GM23338 (cell line): ENCODE measurements around the gene PLN. TPM values are rescaled to one million over a fixed set of nuclear protein-coding genes. Genes with fewer than 3 reads are reported as not detected.

Experiments used
- ATAC-seq: fragments of 200-7000 bp; cut with Tn5 transposase; 3 replicates; pipeline ENCODE4 v1.9.1; 2020
- DNase-seq: peaks from one replicate; pipeline ENCODE4 v3.0.0-alpha.2; 2015; ENCODE audit warnings: low spot score
- H2AFZ ChIP-seq: fragments of 200-600 bp; sonication (generic); 2 replicates; pipeline ENCODE4 v1.8.0; 2016; ENCODE audit warnings: antibody characterized with exemption, mild to moderate bottlenecking, moderate library complexity
- H3F3A ChIP-seq: fragments of 200-600 bp; sonication (generic); replicated peaks from 2 replicates; pipeline ENCODE4 v1.8.0; 2017; ENCODE audit warnings: antibody characterized with exemption, mixed run types, low read depth
- H3K27ac ChIP-seq: fragments of 200-600 bp; sonication (generic); 2 replicates; pipeline ENCODE4 v1.6.1; 2016; ENCODE audit warnings: low read depth
- H3K27me3 ChIP-seq: fragments of 200-600 bp; sonication (generic); 2 replicates; pipeline ENCODE4 v1.8.0; 2016; ENCODE audit warnings: mild to moderate bottlenecking, mixed run types, moderate library complexity; ENCODE audit not compliant: insufficient read depth
- H3K36me3 ChIP-seq: fragments of 200-600 bp; sonication (generic); 2 replicates; pipeline ENCODE4 v1.8.0; 2016; ENCODE audit warnings: mild to moderate bottlenecking; ENCODE audit not compliant: insufficient read depth
- H3K4me1 ChIP-seq: fragments of 200-600 bp; sonication (generic); 2 replicates; pipeline ENCODE4 v1.8.0; 2016; ENCODE audit warnings: mild to moderate bottlenecking, moderate library complexity; ENCODE audit not compliant: insufficient read depth
- H3K4me2 ChIP-seq: fragments of 200-600 bp; sonication (generic); 2 replicates; pipeline ENCODE4 v1.7.1; 2017; ENCODE audit warnings: mixed run types
- H3K4me3 ChIP-seq: fragments of 200-600 bp; sonication (generic); 2 replicates; pipeline ENCODE4 v1.6.1; 2016; ENCODE audit warnings: mixed run types
- H3K79me2 ChIP-seq: fragments of 200-600 bp; sonication (generic); replicated peaks from 2 replicates; pipeline ENCODE4 v1.8.0; 2017; ENCODE audit warnings: mild to moderate bottlenecking; ENCODE audit not compliant: insufficient read depth
- H3K9me2 ChIP-seq: fragments of 200-600 bp; sonication (generic); 2 replicates; pipeline ENCODE4 v1.8.0; 2017; ENCODE audit not compliant: insufficient read depth
- H4K20me1 ChIP-seq: fragments of 200-600 bp; sonication (generic); replicated peaks from 2 replicates; pipeline ENCODE4 v1.8.0; 2017; ENCODE audit warnings: mild to moderate bottlenecking; ENCODE audit not compliant: insufficient read depth
- H3K27ac Mint-ChIP-seq: 2 replicates; pipeline ENCODE4 v1.8.0; 2020; ENCODE audit warnings: inconsistent platforms, mild to moderate bottlenecking, moderate library complexity, mixed read lengths
- H3K27me3 Mint-ChIP-seq: 3 replicates; pipeline ENCODE4 v1.8.0; 2022; ENCODE audit warnings: low read depth, mild to moderate bottlenecking, moderate library complexity, mixed read lengths, inconsistent platforms; ENCODE audit not compliant: insufficient read depth, poor library complexity
- H3K36me3 Mint-ChIP-seq: 3 replicates; pipeline ENCODE4 v1.8.0; 2021; ENCODE audit warnings: low read depth, mild to moderate bottlenecking, inconsistent platforms, moderate library complexity, mixed read lengths
- H3K4me1 Mint-ChIP-seq: 3 replicates; pipeline ENCODE4 v1.8.0; 2020; ENCODE audit warnings: mild to moderate bottlenecking, inconsistent platforms, mixed read lengths
- H3K4me3 Mint-ChIP-seq: 3 replicates; pipeline ENCODE4 v1.8.0; 2021; ENCODE audit warnings: moderate library complexity, mild to moderate bottlenecking, inconsistent platforms, mixed read lengths
- H3K9me3 Mint-ChIP-seq: 3 replicates; pipeline ENCODE4 v1.8.0; 2020; ENCODE audit warnings: moderate library complexity, mild to moderate bottlenecking, inconsistent platforms, mixed read lengths
- CREB1 ChIP-seq: fragments of 250-450 bp; sonication (Bioruptor Pico); IDR thresholded peaks from 2 replicates; pipeline ENCODE4 v1.5.0; 2020; ENCODE audit warnings: low read depth, mild to moderate bottlenecking, moderate library complexity
- EZH2 ChIP-seq: fragments of 200-600 bp; sonication (generic); IDR thresholded peaks from one replicate; pipeline ENCODE4 v1.8.0; 2017; ENCODE audit warnings: antibody characterized with exemption, mild to moderate bottlenecking, low read depth; ENCODE audit not compliant: unreplicated experiment
- EZH2phosphoT487 ChIP-seq: fragments of 200-600 bp; sonication (generic); IDR thresholded peaks from one replicate; pipeline ENCODE4 v1.8.1; 2018; ENCODE audit warnings: antibody characterized with exemption; ENCODE audit not compliant: unreplicated experiment
- JUNB ChIP-seq: IDR thresholded peaks from one replicate; pipeline ENCODE4 v1.6.1; 2016; ENCODE audit warnings: antibody characterized with exemption; ENCODE audit not compliant: unreplicated experiment
- NANOG ChIP-seq: IDR thresholded peaks from 2 replicates; pipeline ENCODE4 v1.6.1; 2016; ENCODE audit warnings: antibody characterized with exemption, borderline replicate concordance
- POLR2AphosphoS5 ChIP-seq: IDR thresholded peaks from 2 replicates; pipeline ENCODE4 v1.6.1; 2016; ENCODE audit warnings: antibody characterized with exemption, low read depth
- STAT1 ChIP-seq: IDR thresholded peaks from one replicate; pipeline ENCODE4 v1.6.1; 2016; ENCODE audit warnings: antibody characterized with exemption; ENCODE audit not compliant: unreplicated experiment
- ZNF114 ChIP-seq: fragments of 250-450 bp; sonication (Bioruptor Pico); IDR thresholded peaks from 2 replicates; pipeline ENCODE4 v1.5.0; 2020; ENCODE audit warnings: mild to moderate bottlenecking, moderate library complexity
- polyA plus RNA-seq: library from polyadenylated mRNA; unstranded; fragments of >200 nt; fragmentation: Nextera tagmentation; extraction: Ambion mirVana; gene quantifications from 2 replicates; pipeline ENCODE4 v1.2.1, GENCODE V29; 2016
- total RNA-seq: library from RNA; depleted of rRNA; stranded (reverse); fragments of >200 nt; shearing (Covaris generic); gene quantifications from 2 replicates; pipeline ENCODE4 v1.2.3, GENCODE V29; 2014
- TF ChIP-seq, protein P1 (sequence below): IDR thresholded peaks from 2 replicates; pipeline ENCODE4 v1.6.1; 2016; ENCODE audit warnings: antibody characterized with exemption
- TF ChIP-seq, protein P2 (sequence below), 2 experiments: fragments of 200-600 bp in 1 of 2; sonication (generic) in 1 of 2; conservative IDR thresholded peaks; 2 replicates each; pipeline versions ENCODE4 v1.5.1 to v1.6.1; 2016 to 2017; ENCODE audit warnings: antibody characterized with exemption in 2 of 2, low read depth in 2 of 2, mild to moderate bottlenecking in 2 of 2, moderate library complexity in 1 of 2
- TF ChIP-seq, protein P3 (sequence below): fragments of 250-450 bp; sonication (Bioruptor Pico); IDR thresholded peaks from 2 replicates; pipeline ENCODE4 v1.5.0; 2020; ENCODE audit warnings: mild to moderate bottlenecking, moderate library complexity
- TF ChIP-seq, protein P4 (sequence below): IDR thresholded peaks from one replicate; pipeline ENCODE4 v1.6.1; 2018; ENCODE audit warnings: antibody characterized with exemption; ENCODE audit not compliant: unreplicated experiment

PLN gene
- total and polyA plus RNA-seq, 2 experiments from 2014 or later = 0.10 TPM; not detected in 1

DNA sequence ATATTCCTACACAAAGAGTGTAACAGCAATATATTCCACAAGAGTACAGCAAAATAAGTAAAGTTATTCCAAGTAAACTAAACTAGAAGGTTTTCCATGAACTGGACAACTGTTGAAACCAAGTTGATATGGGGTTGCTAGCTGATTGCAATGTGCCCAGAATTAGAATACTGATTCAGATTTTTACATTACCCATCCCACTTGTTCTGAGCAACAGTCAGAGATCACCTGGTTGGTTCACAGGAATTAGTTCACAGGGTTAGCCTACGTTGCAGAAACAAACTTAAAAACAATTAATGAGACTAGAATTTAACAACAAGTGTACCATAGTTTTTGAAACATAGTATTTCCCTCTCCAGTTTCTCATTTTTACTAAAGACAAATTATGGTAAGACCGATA lies 54.2 kb downstream of the PLN start:
- TF ChIP-seq, protein P1, sequence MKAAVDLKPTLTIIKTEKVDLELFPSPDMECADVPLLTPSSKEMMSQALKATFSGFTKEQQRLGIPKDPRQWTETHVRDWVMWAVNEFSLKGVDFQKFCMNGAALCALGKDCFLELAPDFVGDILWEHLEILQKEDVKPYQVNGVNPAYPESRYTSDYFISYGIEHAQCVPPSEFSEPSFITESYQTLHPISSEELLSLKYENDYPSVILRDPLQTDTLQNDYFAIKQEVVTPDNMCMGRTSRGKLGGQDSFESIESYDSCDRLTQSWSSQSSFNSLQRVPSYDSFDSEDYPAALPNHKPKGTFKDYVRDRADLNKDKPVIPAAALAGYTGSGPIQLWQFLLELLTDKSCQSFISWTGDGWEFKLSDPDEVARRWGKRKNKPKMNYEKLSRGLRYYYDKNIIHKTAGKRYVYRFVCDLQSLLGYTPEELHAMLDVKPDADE = no peak
- TF ChIP-seq CREB1 (CRISPR knock-in tag) (no peak), NANOG (no peak), ZNF114 (no peak), EZH2 (no peak), EZH2phosphoT487 (no peak), POLR2AphosphoS5 (no peak), JUNB (no peak), STAT1 (no peak)
- TF ChIP-seq, protein P2, sequence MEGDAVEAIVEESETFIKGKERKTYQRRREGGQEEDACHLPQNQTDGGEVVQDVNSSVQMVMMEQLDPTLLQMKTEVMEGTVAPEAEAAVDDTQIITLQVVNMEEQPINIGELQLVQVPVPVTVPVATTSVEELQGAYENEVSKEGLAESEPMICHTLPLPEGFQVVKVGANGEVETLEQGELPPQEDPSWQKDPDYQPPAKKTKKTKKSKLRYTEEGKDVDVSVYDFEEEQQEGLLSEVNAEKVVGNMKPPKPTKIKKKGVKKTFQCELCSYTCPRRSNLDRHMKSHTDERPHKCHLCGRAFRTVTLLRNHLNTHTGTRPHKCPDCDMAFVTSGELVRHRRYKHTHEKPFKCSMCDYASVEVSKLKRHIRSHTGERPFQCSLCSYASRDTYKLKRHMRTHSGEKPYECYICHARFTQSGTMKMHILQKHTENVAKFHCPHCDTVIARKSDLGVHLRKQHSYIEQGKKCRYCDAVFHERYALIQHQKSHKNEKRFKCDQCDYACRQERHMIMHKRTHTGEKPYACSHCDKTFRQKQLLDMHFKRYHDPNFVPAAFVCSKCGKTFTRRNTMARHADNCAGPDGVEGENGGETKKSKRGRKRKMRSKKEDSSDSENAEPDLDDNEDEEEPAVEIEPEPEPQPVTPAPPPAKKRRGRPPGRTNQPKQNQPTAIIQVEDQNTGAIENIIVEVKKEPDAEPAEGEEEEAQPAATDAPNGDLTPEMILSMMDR (conservative IDR thresholded peaks at IDR 0.05; ENCODE audit: low read depth in 2 of 2) = no peak
- TF ChIP-seq, protein P3, sequence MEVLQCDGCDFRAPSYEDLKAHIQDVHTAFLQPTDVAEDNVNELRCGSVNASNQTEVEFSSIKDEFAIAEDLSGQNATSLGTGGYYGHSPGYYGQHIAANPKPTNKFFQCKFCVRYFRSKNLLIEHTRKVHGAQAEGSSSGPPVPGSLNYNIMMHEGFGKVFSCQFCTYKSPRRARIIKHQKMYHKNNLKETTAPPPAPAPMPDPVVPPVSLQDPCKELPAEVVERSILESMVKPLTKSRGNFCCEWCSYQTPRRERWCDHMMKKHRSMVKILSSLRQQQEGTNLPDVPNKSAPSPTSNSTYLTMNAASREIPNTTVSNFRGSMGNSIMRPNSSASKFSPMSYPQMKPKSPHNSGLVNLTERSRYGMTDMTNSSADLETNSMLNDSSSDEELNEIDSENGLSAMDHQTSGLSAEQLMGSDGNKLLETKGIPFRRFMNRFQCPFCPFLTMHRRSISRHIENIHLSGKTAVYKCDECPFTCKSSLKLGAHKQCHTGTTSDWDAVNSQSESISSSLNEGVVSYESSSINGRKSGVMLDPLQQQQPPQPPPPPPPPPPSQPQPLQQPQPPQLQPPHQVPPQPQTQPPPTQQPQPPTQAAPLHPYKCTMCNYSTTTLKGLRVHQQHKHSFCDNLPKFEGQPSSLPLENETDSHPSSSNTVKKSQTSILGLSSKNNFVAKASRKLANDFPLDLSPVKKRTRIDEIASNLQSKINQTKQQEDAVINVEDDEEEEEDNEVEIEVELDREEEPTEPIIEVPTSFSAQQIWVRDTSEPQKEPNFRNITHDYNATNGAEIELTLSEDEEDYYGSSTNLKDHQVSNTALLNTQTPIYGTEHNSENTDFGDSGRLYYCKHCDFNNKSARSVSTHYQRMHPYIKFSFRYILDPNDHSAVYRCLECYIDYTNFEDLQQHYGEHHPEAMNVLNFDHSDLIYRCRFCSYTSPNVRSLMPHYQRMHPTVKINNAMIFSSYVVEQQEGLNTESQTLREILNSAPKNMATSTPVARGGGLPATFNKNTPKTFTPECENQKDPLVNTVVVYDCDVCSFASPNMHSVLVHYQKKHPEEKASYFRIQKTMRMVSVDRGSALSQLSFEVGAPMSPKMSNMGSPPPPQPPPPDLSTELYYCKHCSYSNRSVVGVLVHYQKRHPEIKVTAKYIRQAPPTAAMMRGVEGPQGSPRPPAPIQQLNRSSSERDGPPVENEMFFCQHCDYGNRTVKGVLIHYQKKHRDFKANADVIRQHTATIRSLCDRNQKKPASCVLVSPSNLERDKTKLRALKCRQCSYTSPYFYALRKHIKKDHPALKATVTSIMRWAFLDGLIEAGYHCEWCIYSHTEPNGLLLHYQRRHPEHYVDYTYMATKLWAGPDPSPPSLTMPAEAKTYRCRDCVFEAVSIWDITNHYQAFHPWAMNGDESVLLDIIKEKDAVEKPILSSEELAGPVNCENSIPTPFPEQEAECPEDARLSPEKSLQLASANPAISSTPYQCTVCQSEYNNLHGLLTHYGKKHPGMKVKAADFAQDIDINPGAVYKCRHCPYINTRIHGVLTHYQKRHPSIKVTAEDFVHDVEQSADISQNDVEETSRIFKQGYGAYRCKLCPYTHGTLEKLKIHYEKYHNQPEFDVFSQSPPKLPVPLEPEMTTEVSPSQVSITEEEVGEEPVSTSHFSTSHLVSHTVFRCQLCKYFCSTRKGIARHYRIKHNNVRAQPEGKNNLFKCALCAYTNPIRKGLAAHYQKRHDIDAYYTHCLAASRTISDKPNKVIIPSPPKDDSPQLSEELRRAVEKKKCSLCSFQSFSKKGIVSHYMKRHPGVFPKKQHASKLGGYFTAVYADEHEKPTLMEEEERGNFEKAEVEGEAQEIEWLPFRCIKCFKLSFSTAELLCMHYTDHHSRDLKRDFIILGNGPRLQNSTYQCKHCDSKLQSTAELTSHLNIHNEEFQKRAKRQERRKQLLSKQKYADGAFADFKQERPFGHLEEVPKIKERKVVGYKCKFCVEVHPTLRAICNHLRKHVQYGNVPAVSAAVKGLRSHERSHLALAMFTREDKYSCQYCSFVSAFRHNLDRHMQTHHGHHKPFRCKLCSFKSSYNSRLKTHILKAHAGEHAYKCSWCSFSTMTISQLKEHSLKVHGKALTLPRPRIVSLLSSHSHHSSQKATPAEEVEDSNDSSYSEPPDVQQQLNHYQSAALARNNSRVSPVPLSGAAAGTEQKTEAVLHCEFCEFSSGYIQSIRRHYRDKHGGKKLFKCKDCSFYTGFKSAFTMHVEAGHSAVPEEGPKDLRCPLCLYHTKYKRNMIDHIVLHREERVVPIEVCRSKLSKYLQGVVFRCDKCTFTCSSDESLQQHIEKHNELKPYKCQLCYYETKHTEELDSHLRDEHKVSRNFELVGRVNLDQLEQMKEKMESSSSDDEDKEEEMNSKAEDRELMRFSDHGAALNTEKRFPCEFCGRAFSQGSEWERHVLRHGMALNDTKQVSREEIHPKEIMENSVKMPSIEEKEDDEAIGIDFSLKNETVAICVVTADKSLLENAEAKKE = no peak
- TF ChIP-seq, protein P4, sequence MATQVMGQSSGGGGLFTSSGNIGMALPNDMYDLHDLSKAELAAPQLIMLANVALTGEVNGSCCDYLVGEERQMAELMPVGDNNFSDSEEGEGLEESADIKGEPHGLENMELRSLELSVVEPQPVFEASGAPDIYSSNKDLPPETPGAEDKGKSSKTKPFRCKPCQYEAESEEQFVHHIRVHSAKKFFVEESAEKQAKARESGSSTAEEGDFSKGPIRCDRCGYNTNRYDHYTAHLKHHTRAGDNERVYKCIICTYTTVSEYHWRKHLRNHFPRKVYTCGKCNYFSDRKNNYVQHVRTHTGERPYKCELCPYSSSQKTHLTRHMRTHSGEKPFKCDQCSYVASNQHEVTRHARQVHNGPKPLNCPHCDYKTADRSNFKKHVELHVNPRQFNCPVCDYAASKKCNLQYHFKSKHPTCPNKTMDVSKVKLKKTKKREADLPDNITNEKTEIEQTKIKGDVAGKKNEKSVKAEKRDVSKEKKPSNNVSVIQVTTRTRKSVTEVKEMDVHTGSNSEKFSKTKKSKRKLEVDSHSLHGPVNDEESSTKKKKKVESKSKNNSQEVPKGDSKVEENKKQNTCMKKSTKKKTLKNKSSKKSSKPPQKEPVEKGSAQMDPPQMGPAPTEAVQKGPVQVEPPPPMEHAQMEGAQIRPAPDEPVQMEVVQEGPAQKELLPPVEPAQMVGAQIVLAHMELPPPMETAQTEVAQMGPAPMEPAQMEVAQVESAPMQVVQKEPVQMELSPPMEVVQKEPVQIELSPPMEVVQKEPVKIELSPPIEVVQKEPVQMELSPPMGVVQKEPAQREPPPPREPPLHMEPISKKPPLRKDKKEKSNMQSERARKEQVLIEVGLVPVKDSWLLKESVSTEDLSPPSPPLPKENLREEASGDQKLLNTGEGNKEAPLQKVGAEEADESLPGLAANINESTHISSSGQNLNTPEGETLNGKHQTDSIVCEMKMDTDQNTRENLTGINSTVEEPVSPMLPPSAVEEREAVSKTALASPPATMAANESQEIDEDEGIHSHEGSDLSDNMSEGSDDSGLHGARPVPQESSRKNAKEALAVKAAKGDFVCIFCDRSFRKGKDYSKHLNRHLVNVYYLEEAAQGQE = no peak
- ATAC-seq (no peak), DNase-seq (no peak)
- Histone ChIP-seq H4K20me1 (no peaks in the 10 kb centered on the region), H3K79me2 (no peaks in the 10 kb centered on the region; the same call in 1 of the 2 replicates), H3K36me3 (no peaks in the 10 kb centered on the region), H3K4me1 (no peaks in the 10 kb centered on the region), H2AFZ (no peak overlapping the region), H3K4me3 (no peak overlapping the region), H3K4me2 (no peak overlapping the region), H3F3A (no peaks in the 10 kb centered on the region), H3K9me2 (no peaks in the 10 kb centered on the region), H3K27ac (no peak overlapping the region), H3K27me3 (no peaks in the 10 kb centered on the region)
- Mint-ChIP-seq H3K4me1 (peaks cover 10% of the 10 kb centered on the region), H3K27me3 (peaks cover 6% of the 10 kb centered on the region), H3K27ac (no peak overlapping the region), H3K9me3 (peaks cover 28% of the 10 kb centered on the region; the same call in 2 of the 3 replicates), H3K36me3 (peaks cover 10% of the 10 kb centered on the region; the same call in 2 of the 3 replicates), H3K4me3 (no peak overlapping the region)
